ENCODE measurements around the gene PCDH15. TPM values are rescaled to one million over a fixed set of nuclear protein-coding genes. Genes with fewer than 3 reads are reported as not detected.

PCDH15 gene
- total RNA-seq, 1 donor from 2014 or later, result 0.52 TPM

DNA sequence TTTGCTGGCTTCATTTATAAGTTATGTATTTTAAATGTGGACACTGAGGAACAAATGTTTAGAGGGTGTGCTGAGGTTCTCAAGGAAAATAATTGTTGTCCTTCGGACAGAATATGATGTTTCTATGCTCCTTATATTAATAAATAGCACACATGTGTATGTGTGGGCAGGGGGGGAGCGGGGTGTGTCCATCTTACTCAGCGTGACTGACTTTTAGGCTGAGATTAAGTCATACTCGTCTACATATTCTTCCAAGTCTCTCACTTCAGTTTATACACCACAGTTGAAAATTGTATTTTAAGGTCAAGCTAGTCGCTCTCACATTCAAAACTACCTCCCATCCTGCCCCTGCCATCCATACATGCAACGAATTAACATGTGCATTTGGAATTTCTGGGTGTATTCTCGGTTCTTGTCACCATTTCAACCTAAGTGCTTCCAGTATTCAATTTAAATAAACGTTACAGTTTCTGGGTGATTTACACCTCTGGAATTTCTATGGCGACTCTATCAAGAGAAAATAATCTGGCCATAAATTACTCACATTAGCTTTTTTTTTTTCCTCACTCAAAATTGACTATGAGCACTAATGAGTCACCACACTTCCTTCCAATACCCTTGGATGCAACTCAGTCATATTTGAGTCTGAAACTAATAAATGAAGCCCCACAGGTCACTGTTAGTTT is 3.3 kb downstream of the PCDH15 start:
- Histone ChIP-seq H3K27ac (ENCODE audit: low read depth, low read length) (no peak overlapping the region), H3K4me1 (ENCODE audit: control insufficient read depth in 3 of 3, insufficient read depth in 3 of 3, low read length in 3 of 3) (peaks cover 0 to 3% (median 0%) of the 10 kb centered on the region in 3 donors), H3K9ac (ENCODE audit: low read depth in 1 of 3, low read length in 3 of 3) (no peak overlapping the region), H3K36me3 (ENCODE audit: control insufficient read depth in 3 of 3, insufficient read depth in 3 of 3, low read length in 3 of 3) (no peaks in the 10 kb centered on the region), H3K9me3 (ENCODE audit: control insufficient read depth in 3 of 3, low read length in 3 of 3) (no peaks in the 10 kb centered on the region), H3K27me3 (ENCODE audit: control insufficient read depth in 3 of 3, insufficient read depth in 3 of 3, low read length in 3 of 3) (no peaks in the 10 kb centered on the region), H3K4me3 (ENCODE audit: low read length in 3 of 3) (no peak overlapping the region)

GRCh38 chr10:54796881-54797280 is 4.2 kb downstream of the PCDH15 start:
- Histone ChIP-seq H3K36me3 (ENCODE audit: control insufficient read depth in 3 of 3, insufficient read depth in 3 of 3, low read length in 3 of 3) (no peaks in the 10 kb centered on the region), H3K9me3 (ENCODE audit: control insufficient read depth in 3 of 3, low read length in 3 of 3) (no peaks in the 10 kb centered on the region), H3K4me1 (ENCODE audit: control insufficient read depth in 3 of 3, insufficient read depth in 3 of 3, low read length in 3 of 3) (peaks cover 0 to 3% (median 0%) of the 10 kb centered on the region in 3 donors), H3K27me3 (ENCODE audit: control insufficient read depth in 3 of 3, insufficient read depth in 3 of 3, low read length in 3 of 3) (no peaks in the 10 kb centered on the region), H3K4me3 (ENCODE audit: low read length in 3 of 3) (no peak overlapping the region), H3K27ac (ENCODE audit: low read depth, low read length) (no peak overlapping the region), H3K9ac (ENCODE audit: low read depth in 1 of 3, low read length in 3 of 3) (no peak overlapping the region)

DNA sequence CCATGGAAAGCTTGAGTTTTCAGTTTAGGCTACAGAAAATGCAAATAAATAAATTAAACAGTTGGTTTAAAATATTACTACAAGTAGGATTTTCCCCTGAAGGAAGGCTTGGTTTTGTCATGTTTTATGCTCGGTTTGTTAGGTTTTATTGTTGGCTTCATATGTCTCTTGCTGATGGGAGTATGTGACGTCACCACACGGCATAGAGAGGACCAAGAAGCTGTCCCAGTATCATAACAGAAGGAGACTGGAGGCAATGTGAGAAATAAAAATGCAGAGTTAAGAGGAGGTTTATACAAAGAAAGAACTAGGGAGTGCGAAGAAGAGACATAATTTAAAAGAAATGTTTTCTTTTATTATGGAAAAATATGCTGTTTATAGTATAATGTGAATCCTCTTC is 24.4 kb downstream of the PCDH15 start:
- H3K4me3 ChIP-seq (ENCODE audit: low read length in 3 of 3), result no peak overlapping the region
- no peaks in the 10 kb centered on the region for H3K27me3 ChIP-seq (ENCODE audit: control insufficient read depth in 3 of 3, insufficient read depth in 3 of 3, low read length in 3 of 3)
- no peak overlapping the region for H3K9ac ChIP-seq (ENCODE audit: low read depth in 1 of 3, low read length in 3 of 3)
- no peaks in the 10 kb centered on the region for H3K36me3 ChIP-seq (ENCODE audit: control insufficient read depth in 3 of 3, insufficient read depth in 3 of 3, low read length in 3 of 3)
- no peaks in the 10 kb centered on the region for H3K4me1 ChIP-seq (ENCODE audit: control insufficient read depth in 3 of 3, insufficient read depth in 3 of 3, low read length in 3 of 3)
- H3K27ac ChIP-seq (ENCODE audit: low read depth, low read length), result no peak overlapping the region
- H3K9me3 ChIP-seq (ENCODE audit: control insufficient read depth in 3 of 3, low read length in 3 of 3), result no peaks in the 10 kb centered on the region

DNA sequence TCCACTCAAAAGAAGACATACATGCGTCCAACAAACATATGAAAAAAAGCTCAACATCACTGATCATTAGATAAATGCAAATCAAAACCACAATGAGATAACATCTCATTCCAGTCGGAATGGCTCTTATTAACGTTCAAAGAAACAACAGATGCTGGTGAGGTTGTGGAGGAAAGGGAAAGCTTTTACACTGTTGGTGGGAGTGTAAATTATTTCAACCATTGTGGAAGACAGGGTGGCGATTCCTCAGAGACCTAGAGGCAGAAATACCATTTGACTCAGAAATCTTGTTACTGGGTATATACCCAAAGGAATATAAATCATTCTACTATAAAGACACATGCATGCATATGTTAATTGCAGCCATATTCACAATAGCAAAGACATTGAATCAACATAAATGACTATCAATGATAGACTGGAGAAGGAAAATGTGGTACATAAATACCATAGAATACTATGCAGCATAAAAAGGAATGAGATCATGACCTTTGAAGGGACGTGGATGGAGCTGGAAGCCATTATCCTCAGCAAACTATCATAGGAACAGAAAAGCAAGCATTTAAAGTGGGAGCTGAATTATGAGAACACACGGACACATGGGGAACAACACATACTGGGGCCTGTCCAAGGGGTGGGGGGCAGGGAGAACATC is 28.4 kb downstream of the PCDH15 start:
- H3K9me3 ChIP-seq (ENCODE audit: control insufficient read depth in 3 of 3, low read length in 3 of 3), result no peaks in the 10 kb centered on the region
- no peaks in the 10 kb centered on the region for H3K36me3 ChIP-seq (ENCODE audit: control insufficient read depth in 3 of 3, insufficient read depth in 3 of 3, low read length in 3 of 3)
- no peak overlapping the region for H3K4me3 ChIP-seq (ENCODE audit: low read length in 3 of 3)
- no peak overlapping the region for H3K27ac ChIP-seq (ENCODE audit: low read depth, low read length)
- H3K9ac ChIP-seq (ENCODE audit: low read depth in 1 of 3, low read length in 3 of 3), result no peak overlapping the region
- H3K4me1 ChIP-seq (ENCODE audit: control insufficient read depth in 3 of 3, insufficient read depth in 3 of 3, low read length in 3 of 3), result no peaks in the 10 kb centered on the region
- no peaks in the 10 kb centered on the region for H3K27me3 ChIP-seq (ENCODE audit: control insufficient read depth in 3 of 3, insufficient read depth in 3 of 3, low read length in 3 of 3)

DNA sequence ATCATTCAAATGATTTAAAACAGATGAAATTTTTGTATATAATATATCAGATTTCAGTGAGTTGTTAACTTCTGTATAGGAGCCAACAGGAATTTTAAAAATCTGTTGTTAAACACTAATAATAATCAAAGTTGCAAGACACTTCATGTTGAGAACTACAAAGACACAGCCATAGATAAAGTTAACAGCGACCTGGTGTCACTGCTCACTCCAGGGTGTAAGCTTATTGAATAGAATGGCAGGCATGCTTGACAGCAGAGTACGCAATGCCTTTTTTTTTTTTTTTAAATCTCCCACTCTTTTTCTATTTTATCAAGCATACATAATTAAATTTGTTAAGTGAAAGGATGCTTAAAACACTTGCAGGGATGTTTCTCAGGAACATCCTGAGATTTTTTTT is 32.0 kb downstream of the PCDH15 start:
- Histone ChIP-seq H3K9me3 (ENCODE audit: control insufficient read depth in 3 of 3, low read length in 3 of 3) (no peaks in the 10 kb centered on the region), H3K4me3 (ENCODE audit: low read length in 3 of 3) (no peak overlapping the region), H3K4me1 (ENCODE audit: control insufficient read depth in 3 of 3, insufficient read depth in 3 of 3, low read length in 3 of 3) (no peaks in the 10 kb centered on the region), H3K27me3 (ENCODE audit: control insufficient read depth in 3 of 3, insufficient read depth in 3 of 3, low read length in 3 of 3) (no peaks in the 10 kb centered on the region), H3K36me3 (ENCODE audit: control insufficient read depth in 3 of 3, insufficient read depth in 3 of 3, low read length in 3 of 3) (no peaks in the 10 kb centered on the region), H3K9ac (ENCODE audit: low read depth in 1 of 3, low read length in 3 of 3) (no peak overlapping the region), H3K27ac (ENCODE audit: low read depth, low read length) (no peak overlapping the region)

GRCh38 chr10:54758791-54759190 is 42.2 kb downstream of the PCDH15 start:
- no peaks in the 10 kb centered on the region for H3K9me3 ChIP-seq (ENCODE audit: control insufficient read depth in 3 of 3, low read length in 3 of 3)
- H3K27me3 ChIP-seq (ENCODE audit: control insufficient read depth in 3 of 3, insufficient read depth in 3 of 3, low read length in 3 of 3), result no peaks in the 10 kb centered on the region
- no peaks in the 10 kb centered on the region for H3K36me3 ChIP-seq (ENCODE audit: control insufficient read depth in 3 of 3, insufficient read depth in 3 of 3, low read length in 3 of 3)

DNA sequence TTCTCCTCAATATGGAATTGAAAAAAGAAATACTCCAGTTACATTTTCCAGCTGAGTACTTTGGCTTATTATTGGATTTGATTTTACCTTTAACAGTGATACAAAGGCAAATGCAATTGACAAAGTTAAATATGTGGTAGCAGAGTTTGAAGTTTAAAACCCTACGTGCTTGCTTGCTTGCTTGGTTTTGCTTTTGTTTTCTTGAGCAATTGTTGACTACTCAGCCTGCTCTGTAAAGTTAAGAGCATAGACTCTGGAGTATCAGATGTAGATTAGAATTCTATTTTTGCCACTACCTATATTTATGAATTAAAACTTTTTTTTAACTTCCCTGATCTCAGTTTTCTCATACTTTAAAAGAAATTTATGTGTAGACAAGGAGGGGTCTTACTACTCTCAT is 51.4 kb downstream of the PCDH15 start:
- Histone ChIP-seq H3K4me3 (ENCODE audit: low read length in 3 of 3) (no peak overlapping the region), H3K27ac (ENCODE audit: low read depth, low read length) (no peak overlapping the region), H3K9ac (ENCODE audit: low read depth in 1 of 3, low read length in 3 of 3) (no peak overlapping the region), H3K36me3 (ENCODE audit: control insufficient read depth in 3 of 3, insufficient read depth in 3 of 3, low read length in 3 of 3) (no peaks in the 10 kb centered on the region), H3K4me1 (ENCODE audit: control insufficient read depth in 3 of 3, insufficient read depth in 3 of 3, low read length in 3 of 3) (no peaks in the 10 kb centered on the region), H3K9me3 (ENCODE audit: control insufficient read depth in 3 of 3, low read length in 3 of 3) (no peaks in the 10 kb centered on the region), H3K27me3 (ENCODE audit: control insufficient read depth in 3 of 3, insufficient read depth in 3 of 3, low read length in 3 of 3) (no peaks in the 10 kb centered on the region)

More at GRCh38 chr10:54758791-54759190, 42.2 kb downstream of the PCDH15 start:
- no peak overlapping the region for H3K4me3 ChIP-seq (ENCODE audit: low read length in 3 of 3)
- H3K9ac ChIP-seq (ENCODE audit: low read depth in 1 of 3, low read length in 3 of 3), result no peak overlapping the region
- no peaks in the 10 kb centered on the region for H3K4me1 ChIP-seq (ENCODE audit: control insufficient read depth in 3 of 3, insufficient read depth in 3 of 3, low read length in 3 of 3)
- H3K27ac ChIP-seq (ENCODE audit: low read depth, low read length), result no peak overlapping the region

GRCh38 chr10:54745436-54745835 is 55.6 kb downstream of the PCDH15 start:
- Histone ChIP-seq H3K4me1 (ENCODE audit: control insufficient read depth in 3 of 3, insufficient read depth in 3 of 3, low read length in 3 of 3) (no peaks in the 10 kb centered on the region), H3K9ac (ENCODE audit: low read depth in 1 of 3, low read length in 3 of 3) (no peak overlapping the region), H3K9me3 (ENCODE audit: control insufficient read depth in 3 of 3, low read length in 3 of 3) (no peaks in the 10 kb centered on the region), H3K27me3 (ENCODE audit: control insufficient read depth in 3 of 3, insufficient read depth in 3 of 3, low read length in 3 of 3) (no peaks in the 10 kb centered on the region), H3K36me3 (ENCODE audit: control insufficient read depth in 3 of 3, insufficient read depth in 3 of 3, low read length in 3 of 3) (no peaks in the 10 kb centered on the region), H3K4me3 (ENCODE audit: low read length in 3 of 3) (no peak overlapping the region), H3K27ac (ENCODE audit: low read depth, low read length) (no peak overlapping the region)

DNA sequence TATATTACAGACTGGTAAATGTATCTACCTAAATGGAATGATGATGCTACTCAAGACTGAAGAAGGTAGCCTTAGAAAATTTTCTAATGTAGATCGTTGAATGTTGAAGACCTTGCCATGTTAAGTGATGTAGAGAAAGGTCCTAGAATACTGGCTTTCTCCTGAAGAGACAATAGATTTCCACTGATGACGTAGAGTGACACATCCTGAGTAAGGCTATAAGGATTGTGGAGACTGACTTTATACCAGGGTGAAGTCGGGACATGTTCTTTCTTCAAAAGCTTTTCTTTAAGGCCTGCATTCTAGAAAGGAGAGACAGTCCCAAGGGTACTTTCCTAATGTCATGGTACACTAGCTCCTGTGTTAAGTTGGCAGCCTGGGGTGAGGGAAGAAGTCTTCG is 58.6 kb downstream of the PCDH15 start:
- H3K36me3 ChIP-seq (ENCODE audit: control insufficient read depth in 3 of 3, insufficient read depth in 3 of 3, low read length in 3 of 3), result no peaks in the 10 kb centered on the region
- no peak overlapping the region for H3K27ac ChIP-seq (ENCODE audit: low read depth, low read length)
- H3K4me3 ChIP-seq (ENCODE audit: low read length in 3 of 3), result no peak overlapping the region
- H3K27me3 ChIP-seq (ENCODE audit: control insufficient read depth in 3 of 3, insufficient read depth in 3 of 3, low read length in 3 of 3), result no peaks in the 10 kb centered on the region
- no peaks in the 10 kb centered on the region for H3K4me1 ChIP-seq (ENCODE audit: control insufficient read depth in 3 of 3, insufficient read depth in 3 of 3, low read length in 3 of 3)
- H3K9ac ChIP-seq (ENCODE audit: low read depth in 1 of 3, low read length in 3 of 3), result no peak overlapping the region
- H3K9me3 ChIP-seq (ENCODE audit: control insufficient read depth in 3 of 3, low read length in 3 of 3), result no peaks in the 10 kb centered on the region

DNA sequence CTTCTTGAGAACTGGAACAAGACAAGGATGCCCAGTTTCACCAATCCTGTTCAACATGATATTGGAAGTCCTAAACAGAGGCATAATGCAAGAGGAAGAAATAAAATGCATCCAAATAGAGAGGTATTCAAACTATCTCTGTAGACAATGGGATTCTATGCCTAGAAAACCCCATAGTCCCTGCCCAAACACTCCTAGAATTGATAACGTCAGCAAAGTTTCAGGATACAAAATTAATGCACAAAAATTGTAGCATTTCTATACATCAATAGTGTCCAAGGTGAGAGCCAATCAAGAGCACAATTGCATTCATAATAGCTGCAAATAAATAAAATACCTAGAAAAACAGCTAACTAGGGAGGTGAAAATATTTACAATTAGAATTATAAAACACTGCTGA is 72.5 kb downstream of the PCDH15 start:
- no peaks in the 10 kb centered on the region for H3K27me3 ChIP-seq (ENCODE audit: control insufficient read depth in 3 of 3, insufficient read depth in 3 of 3, low read length in 3 of 3)
- H3K36me3 ChIP-seq (ENCODE audit: control insufficient read depth in 3 of 3, insufficient read depth in 3 of 3, low read length in 3 of 3), result no peaks in the 10 kb centered on the region

More for the DNA sequence above, 72.5 kb downstream of the PCDH15 start:
- Histone ChIP-seq H3K4me3 (ENCODE audit: low read length in 3 of 3) (no peak overlapping the region), H3K4me1 (ENCODE audit: control insufficient read depth in 3 of 3, insufficient read depth in 3 of 3, low read length in 3 of 3) (no peaks in the 10 kb centered on the region), H3K9me3 (ENCODE audit: control insufficient read depth in 3 of 3, low read length in 3 of 3) (no peaks in the 10 kb centered on the region), H3K9ac (ENCODE audit: low read depth in 1 of 3, low read length in 3 of 3) (no peak overlapping the region), H3K27ac (ENCODE audit: low read depth, low read length) (no peak overlapping the region)

Measured in skeletal muscle tissue (tissue), 4 donors.